ENCODE data around the gene SETSIP. TPM values are rescaled to one million over a fixed set of nuclear protein-coding genes. Genes with fewer than 3 reads are reported as not detected.

Gene SETSIP
- polyA plus RNA-seq, 3 donors, result 0.64 to 1.1 (median 0.80) TPM

Other genes with a start within 250 kb of the SETSIP start
- gene TGFBR3, start 189.3 kb downstream of the SETSIP start, polyA plus RNA-seq (ENCODE audit: insufficient read length in 3 of 3), result 100 to 1,000 TPM in 1 of 3 donors, 10 to 100 TPM in 2; 91.8 to 124 (median 95.6) TPM
- gene BRDT, start 126.0 kb downstream of the SETSIP start, polyA plus RNA-seq (ENCODE audit: insufficient read length in 3 of 3), result not detected
- 1 to 10 TPM; 1.5 to 1.6 (median 1.6) TPM for gene EPHX4, start 45.4 kb downstream of the SETSIP start, polyA plus RNA-seq (ENCODE audit: insufficient read length in 3 of 3)
- gene BTBD8, start 4.9 kb upstream of the SETSIP start, polyA plus RNA-seq (ENCODE audit: insufficient read length in 3 of 3), result 1 to 10 TPM; 5.1 to 7.7 (median 7.3) TPM
- under 1 TPM in 1 of 3 donors, not detected in 2; 0.45 TPM for gene C1orf146, start 142.5 kb upstream of the SETSIP start, polyA plus RNA-seq (ENCODE audit: insufficient read length in 3 of 3)
- gene GLMN, start 223.6 kb upstream of the SETSIP start, polyA plus RNA-seq (ENCODE audit: insufficient read length in 3 of 3), result 10 to 100 TPM; 18.8 to 26.4 (median 26.1) TPM
- 10 to 100 TPM; 28.5 to 35.4 (median 29.4) TPM for gene RPAP2, start 223.6 kb upstream of the SETSIP start, polyA plus RNA-seq (ENCODE audit: insufficient read length in 3 of 3)

All from renal cortex interstitium (tissue), 3 donors.